CD4-positive, alpha-beta T cell (primary cell): ENCODE measurements around the gene MAU2. TPM values are rescaled to one million over a fixed set of nuclear protein-coding genes. Genes with fewer than 3 reads are reported as not detected.

Source experiments
- ATAC-seq: fragments of 200-7000 bp; cut with Tn5 transposase; one replicate; pipeline ENCODE4 v1.10.0; 2022; ENCODE audit warnings: mild to moderate bottlenecking; ENCODE audit not compliant: poor library complexity
- CTCF ChIA-PET: fragments of 350-600 bp; sonication (Branson Sonifier 250); formaldehyde crosslinking; loops from one replicate; lab custom pipeline; 2021; ENCODE audit warnings: antibody characterized with exemption, inconsistent platforms; lab: Charles Lee
- POLR2A ChIA-PET: fragments of 350-600 bp; sonication (Branson Sonifier 250); formaldehyde crosslinking; loops from one replicate; lab custom pipeline; 2021; ENCODE audit warnings: antibody characterized with exemption, inconsistent platforms; lab: Charles Lee
- DNase-seq, 14 experiments: peaks; one replicate each; pipeline ENCODE4 v3.0.0-alpha.2; 2013 to 2020; ENCODE audit warnings: mixed read lengths in 2 of 14
- H3K27ac ChIP-seq, 2 donors: one replicate each; pipeline versions ENCODE4 v1.5.1 to v1.7.0; 2013; ENCODE audit warnings: low read length in 2 of 2, low read depth in 1 of 2, mild to moderate bottlenecking in 1 of 2
- H3K27me3 ChIP-seq, 2 experiments: 1 replicate in 1 of 2; 2 replicates in 1 of 2; pipeline versions ENCODE4 v1.6.1 to v1.7.0; 2013; ENCODE audit warnings: low read length in 2 of 2, control low read depth in 1 of 2, mild to moderate bottlenecking in 1 of 2, moderate library complexity in 1 of 2; ENCODE audit not compliant: insufficient read depth in 2 of 2, control insufficient read depth in 1 of 2
- H3K36me3 ChIP-seq: one replicate; pipeline ENCODE4 v1.6.1; 2013; ENCODE audit warnings: low read length, control low read depth; ENCODE audit not compliant: insufficient read depth
- H3K4me1 ChIP-seq: one replicate; pipeline ENCODE4 v1.6.1; 2013; ENCODE audit warnings: low read length, control low read depth; ENCODE audit not compliant: insufficient read depth
- H3K4me3 ChIP-seq: one replicate; pipeline ENCODE4 v1.5.1; 2013; ENCODE audit warnings: mild to moderate bottlenecking, low read length, moderate library complexity
- H3K9me3 ChIP-seq, 2 experiments: 1 replicate in 1 of 2; 2 replicates in 1 of 2; pipeline versions ENCODE4 v1.6.1 to v1.7.0; 2013; ENCODE audit warnings: low read length in 2 of 2, mild to moderate bottlenecking in 2 of 2, control low read depth in 1 of 2, moderate library complexity in 1 of 2; ENCODE audit not compliant: control insufficient read depth in 1 of 2, insufficient read depth in 1 of 2
- H3K27ac Mint-ChIP-seq: one replicate; pipeline ENCODE4 v1.8.0; 2020; ENCODE audit warnings: mixed read lengths
- H3K27me3 Mint-ChIP-seq: one replicate; pipeline ENCODE4 v1.8.0; 2021; ENCODE audit warnings: mixed read lengths
- H3K36me3 Mint-ChIP-seq: one replicate; pipeline ENCODE4 v1.8.0; 2021; ENCODE audit warnings: low read depth, mixed read lengths
- H3K4me1 Mint-ChIP-seq: one replicate; pipeline ENCODE4 v1.8.0; 2021; ENCODE audit warnings: low read depth, mixed read lengths
- H3K4me3 Mint-ChIP-seq: one replicate; pipeline ENCODE4 v1.8.0; 2020; ENCODE audit warnings: mild to moderate bottlenecking, mixed read lengths
- H3K9me3 Mint-ChIP-seq: one replicate; pipeline ENCODE4 v1.8.0; 2020; ENCODE audit warnings: mixed read lengths
- CTCF ChIP-seq: fragments of 200-600 bp; IDR thresholded peaks from one replicate; pipeline ENCODE4 v1.8.0; 2022; ENCODE audit warnings: antibody characterized with exemption, mild to moderate bottlenecking
- intact Hi-C, 2 experiments: fragments of 100-400 bp; cut with DNase I in 1 of 2; cut with micrococcal nuclease in 1 of 2; formaldehyde crosslinking; loops; one replicate each; pipeline versions ENCODE4 v1.15.1 to v1.9.0; 2023 to 2025; cut with DNase I, micrococcal nuclease
- total RNA-seq, 174 experiments: library from RNA in 2 of 174; stranded (reverse) in 2 of 174; gene quantifications; one replicate each; pipeline ENCODE4 v1.2.3 and lab custom pipeline; 2021 to 2026

Gene MAU2
- total RNA-seq, 2 experiments from 2014 or later = 132 to 133 TPM

- Histone ChIP-seq H3K9me3 (no peaks in the 10 kb centered on the region), H3K27ac (peak overlapping the region; percentile 74 to 77), H3K27me3 (no peaks in the 10 kb centered on the region), H3K4me1 (peaks cover 60% of the 10 kb centered on the region), H3K36me3 (no peaks in the 10 kb centered on the region), H3K4me3 (peak overlapping the region; percentile 92)
- Mint-ChIP-seq H3K4me3 (peak overlapping the region; percentile 99), H3K9me3 (no peaks in the 10 kb centered on the region), H3K27ac (peak overlapping the region; percentile 94), H3K4me1 (peaks cover 53% of the 10 kb centered on the region), H3K36me3 (peaks cover 10% of the 10 kb centered on the region), H3K27me3 (no peaks in the 10 kb centered on the region)
- intact Hi-C loops = loop anchor here (1.0 to 5.0 kb wide), 4 partner anchors 19 to 106 kb away; partner anchors contain the start of gene GATAD2A (in 2 of the 2)
- ChIA-PET POLR2A (interaction anchor here (0.6 to 2.3 kb wide), 21 partner anchors 8 to 515 kb away, joined by 3 to 44 read pairs (median 5); partner anchors contain the start of genes COPE, DDX49, GATAD2A and MAU2), CTCF (interaction anchor here (1.2 to 1.6 kb wide), 2 partner anchors 19 to 103 kb away, joined by 7 to 9 read pairs; partner anchors contain the start of gene GATAD2A)
- DNase-seq (peak in 12 of 14 experiments; percentile 6 to 71 (median 51)), ATAC-seq (peak; percentile 17)
- TF ChIP-seq CTCF = no peak
Measured at GRCh38 chr19:19385896-19386869, 65.6 kb downstream of the MAU2 start.

GRCh38 chr19:19387108-19387507, 66.5 kb downstream of the MAU2 start:
- peaks cover 64% of the 10 kb centered on the region for H3K4me1 ChIP-seq
- intact Hi-C loops = loop anchor here in 1 of 2 experiments (5.0 kb wide), 1 partner anchor 105 kb away; no protein-coding TSS in a partner anchor
- H3K4me3 Mint-ChIP-seq = peak overlapping the region; percentile 96
- H3K27me3 Mint-ChIP-seq = no peaks in the 10 kb centered on the region
- peaks cover 10% of the 10 kb centered on the region for H3K36me3 Mint-ChIP-seq
- POLR2A ChIA-PET = interaction anchor here (2.7 kb wide), 1 partner anchor 18 kb away, joined by 19 read pairs; the partner anchor contains the start of gene GATAD2A
- DNase-seq = no peak
- peak overlapping the region; percentile 92 for H3K4me3 ChIP-seq
- no peaks in the 10 kb centered on the region for H3K36me3 ChIP-seq
- no peaks in the 10 kb centered on the region for H3K27me3 ChIP-seq
- H3K27ac ChIP-seq = peak overlapping the region; percentile 40 to 71
- H3K9me3 ChIP-seq = no peaks in the 10 kb centered on the region
- ATAC-seq = no peak
- peak overlapping the region; percentile 94 for H3K27ac Mint-ChIP-seq
- H3K4me1 Mint-ChIP-seq = peaks cover 60% of the 10 kb centered on the region
- CTCF ChIA-PET = no interaction called here
- H3K9me3 Mint-ChIP-seq = no peaks in the 10 kb centered on the region
- TF ChIP-seq CTCF = no peak
